Stimulated activated CD4-positive, alpha-beta T cell treated with anti-CD3 and anti-CD28 coated beads, Interleukin-4, amount 100 ng/mL, for 1 hour (primary cell): Measurements from ENCODE around the gene ZNF763.
"Not testable (repeated sequence)": the region's sequence is repeated elsewhere in the genome, so short reads cannot be mapped to it uniquely, and the experiment has no call there.

Experiments
- DNase-seq: peaks from one replicate; pipeline ENCODE4 v3.0.0-alpha.2; 2020

ZNF763 gene

DNA sequence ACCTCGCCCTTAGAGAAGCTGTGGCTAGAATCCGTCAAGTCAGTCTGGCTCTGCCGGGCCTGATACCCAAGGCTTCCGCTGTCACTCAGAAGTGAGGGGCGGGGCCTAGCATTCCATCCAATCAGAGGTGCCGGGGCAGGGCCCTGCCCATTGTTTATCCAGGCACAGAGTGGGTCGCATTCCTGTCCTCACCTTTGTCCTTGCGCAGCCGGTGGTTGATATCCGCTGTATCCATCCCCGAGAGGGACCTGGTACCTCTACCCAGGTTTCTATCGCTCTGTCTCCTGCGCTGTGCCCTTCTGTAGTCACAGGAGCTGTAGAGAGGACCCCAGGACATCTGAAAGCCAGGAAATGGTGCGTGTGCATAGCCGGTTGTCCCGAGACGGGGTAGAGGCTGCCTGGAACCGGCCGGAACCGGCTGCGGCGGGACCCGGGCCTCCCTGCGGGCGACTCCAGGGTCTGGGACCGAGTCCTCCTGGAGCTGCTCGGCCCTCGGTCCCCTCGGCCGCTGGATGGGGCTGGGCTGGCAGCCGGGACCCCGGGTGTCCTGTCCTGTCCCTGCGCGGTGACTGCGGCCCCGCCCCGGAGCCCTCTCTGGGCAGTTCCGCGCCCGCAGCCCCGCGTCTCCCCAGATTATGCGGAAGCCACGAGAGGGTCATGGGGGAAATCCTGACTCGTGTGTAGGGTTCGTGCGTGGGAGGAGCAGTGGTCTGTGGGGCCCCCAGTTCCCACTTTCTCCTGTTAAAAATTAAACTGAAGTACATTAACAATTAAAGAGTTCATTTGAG lies at the start of gene ZNF763:
Gene ZNF763 (plus strand): TSS at position 183 of the 788 bp plus-strand sequence. CDS start 169 bp downstream, at position 352.
- DNase-seq: peak; percentile 87

GRCh38 chr19:11921852-11922495 lies 42.9 kb upstream of the ZNF763 start:
- no peak for DNase-seq

DNA sequence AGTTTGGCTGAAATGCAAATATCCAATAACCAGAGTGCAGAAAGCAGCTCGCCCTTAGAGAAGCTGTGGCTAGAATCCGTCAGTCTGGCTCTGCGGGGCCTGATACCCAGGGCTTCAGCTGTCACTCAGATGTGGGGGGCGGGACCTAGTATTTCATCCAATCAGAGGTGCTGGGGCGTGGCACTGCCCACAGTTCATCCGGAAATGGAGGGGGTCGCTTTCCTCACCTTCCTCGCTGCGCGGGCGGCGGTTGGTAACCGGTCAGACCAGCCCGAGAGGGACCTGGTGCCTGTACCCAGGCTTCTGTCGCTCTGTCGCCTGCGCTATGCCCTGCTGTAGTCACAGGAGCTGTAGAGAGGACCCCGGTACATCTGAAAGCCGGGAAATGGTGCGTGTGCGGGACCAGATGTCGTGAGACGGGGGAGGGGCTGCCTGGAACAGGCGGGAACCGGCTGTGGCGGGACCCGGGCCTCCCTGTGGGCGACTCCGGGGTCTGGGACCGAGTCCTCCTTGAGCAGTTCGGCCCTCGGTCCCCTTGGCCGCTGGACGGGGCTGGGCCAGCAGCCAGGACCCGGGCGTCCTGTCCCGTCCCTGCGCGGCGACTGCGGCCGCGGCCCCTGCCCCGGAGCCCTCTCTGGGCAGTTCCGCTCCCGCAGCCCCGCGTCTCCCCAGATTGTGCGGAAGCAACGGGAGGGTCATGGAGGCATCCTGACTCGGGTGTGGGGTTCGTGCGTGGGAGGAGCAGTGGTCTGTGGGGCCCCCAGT lies 39.8 kb upstream of the ZNF763 start, which contains the start of gene ZNF700:
Gene ZNF700 (plus strand): TSS at position 222 of the 765 bp plus-strand sequence. CDS start 104 bp downstream, at position 326.
- peak; percentile 91 for DNase-seq

- not testable (repeated sequence) for DNase-seq
Observed at GRCh38 chr19:11925651-11926187, 39.1 kb upstream of the ZNF763 start.

DNA sequence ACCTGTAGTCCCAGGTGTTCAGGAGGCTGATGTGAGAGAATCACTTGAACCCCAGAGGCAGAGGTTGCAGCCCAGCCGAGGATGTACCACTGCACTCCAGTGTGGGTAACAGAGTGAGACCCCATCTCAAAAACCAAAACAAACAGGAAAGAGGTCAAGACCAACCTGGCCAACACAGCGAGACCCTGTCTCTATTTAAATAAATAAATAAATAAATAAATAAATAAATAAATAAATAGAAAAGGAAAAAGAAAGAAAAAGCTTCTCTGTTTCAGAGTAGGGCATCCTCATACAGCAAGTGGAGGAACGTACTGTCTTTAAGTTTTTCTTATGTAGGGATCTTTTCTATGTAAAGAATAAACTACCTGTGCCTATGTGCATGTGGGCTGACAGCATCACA lies 37.6 kb upstream of the ZNF763 start:
- no peak for DNase-seq

- no peak for DNase-seq
Observed at GRCh38 chr19:11931051-11931450, 33.8 kb upstream of the ZNF763 start.

GRCh38 chr19:11931513-11931912 lies 33.3 kb upstream of the ZNF763 start:
- DNase-seq: no peak

DNA sequence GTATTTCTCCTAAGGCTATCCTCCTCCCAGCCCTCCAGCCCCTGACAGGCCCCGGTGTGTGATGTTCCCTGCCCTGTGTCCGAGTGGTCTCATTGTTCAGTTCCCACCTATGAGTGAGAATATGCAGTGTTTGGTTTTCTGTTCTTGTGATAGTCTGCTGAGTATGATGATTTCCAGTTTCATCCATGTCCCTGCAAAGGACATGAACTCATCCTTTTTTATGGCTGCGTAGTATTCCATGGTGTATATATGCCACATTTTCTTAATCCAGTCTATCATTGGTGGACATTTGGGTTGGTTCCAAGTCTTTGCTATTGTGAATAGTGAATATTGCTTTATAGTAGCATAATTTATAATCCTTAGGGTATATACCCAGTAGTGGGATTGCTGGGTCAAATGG lies 29.0 kb upstream of the ZNF763 start:
- DNase-seq: not testable (repeated sequence)

GRCh38 chr19:11938383-11938782 lies 26.5 kb upstream of the ZNF763 start:
- DNase-seq: not testable (repeated sequence)

GRCh38 chr19:11941361-11941887 lies 23.4 kb upstream of the ZNF763 start:
- DNase-seq: not testable (repeated sequence)

DNA sequence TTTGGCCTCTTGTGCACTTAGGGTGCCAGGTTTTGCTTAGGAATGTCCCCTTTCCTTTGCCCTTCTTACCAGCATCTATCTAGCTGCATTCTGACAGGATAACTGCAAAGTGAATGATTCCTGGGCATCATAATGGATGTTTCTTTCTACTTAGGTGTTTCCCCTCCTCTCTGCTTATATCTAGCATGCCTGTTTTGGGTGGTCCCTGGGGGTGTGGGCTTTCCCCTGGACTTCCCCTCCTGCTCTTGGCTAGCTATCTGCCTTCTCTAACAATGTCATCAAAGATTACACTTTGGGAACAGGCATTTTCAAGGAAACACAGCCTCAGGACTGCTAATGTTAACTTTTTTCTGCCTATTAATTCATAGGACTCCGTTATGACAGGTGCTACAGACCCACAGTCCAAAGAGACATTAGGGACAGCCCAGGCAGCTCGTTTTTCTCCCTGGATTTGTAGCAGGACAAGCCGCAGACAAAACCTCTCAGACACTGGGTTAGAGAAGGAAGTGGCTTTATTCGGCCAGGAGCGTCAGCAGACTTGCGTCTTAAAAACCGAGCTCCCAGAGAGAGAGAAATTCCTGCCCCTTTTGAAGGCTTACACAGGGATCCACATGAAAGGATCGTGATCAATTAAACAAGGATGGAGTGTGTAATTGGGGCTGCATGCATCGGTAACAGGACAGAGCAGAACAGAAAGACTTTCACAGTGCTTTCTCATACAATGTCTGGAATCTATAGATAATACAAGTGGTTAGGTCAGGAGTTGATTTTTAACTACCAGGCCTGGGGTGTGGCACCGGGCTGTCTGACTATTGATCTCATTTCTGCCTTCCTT lies 22.6 kb upstream of the ZNF763 start:
- no peak for DNase-seq

DNA sequence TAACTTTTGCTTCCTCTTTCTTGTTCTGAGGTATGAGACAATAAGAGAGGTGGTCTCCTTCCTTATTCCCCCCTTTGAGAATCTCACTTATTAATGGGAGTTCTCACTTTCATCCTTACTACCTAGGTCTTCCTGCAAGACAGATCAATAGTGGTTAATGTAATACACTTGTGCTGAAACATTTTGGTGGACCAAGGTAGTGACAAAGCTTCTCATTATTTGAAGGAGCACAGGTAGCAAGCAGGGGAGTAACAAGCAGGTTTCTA lies 22.1 kb upstream of the ZNF763 start:
- no peak for DNase-seq

DNA sequence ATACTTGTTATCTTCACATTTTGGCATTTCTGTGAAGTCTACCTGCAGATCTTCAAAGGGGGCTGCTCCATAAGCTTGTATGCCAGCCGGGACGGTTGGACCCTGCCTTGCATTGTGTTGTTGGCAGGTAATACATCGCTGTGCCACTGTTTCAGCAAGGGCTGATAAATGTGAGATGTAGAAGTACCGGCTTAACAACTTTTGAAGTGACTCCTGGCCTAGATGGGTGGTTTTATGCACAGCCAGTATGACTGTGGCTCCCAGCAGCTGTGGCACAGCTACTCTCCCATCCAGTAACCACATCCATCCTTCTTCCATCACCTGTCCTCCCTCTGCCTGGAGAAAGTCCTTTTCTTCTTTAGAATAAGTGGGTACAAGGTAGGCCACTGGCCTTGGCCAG lies 20.2 kb upstream of the ZNF763 start:
- DNase-seq: no peak

GRCh38 chr19:11948646-11949045 lies 16.2 kb upstream of the ZNF763 start:
- DNase-seq: no peak

DNA sequence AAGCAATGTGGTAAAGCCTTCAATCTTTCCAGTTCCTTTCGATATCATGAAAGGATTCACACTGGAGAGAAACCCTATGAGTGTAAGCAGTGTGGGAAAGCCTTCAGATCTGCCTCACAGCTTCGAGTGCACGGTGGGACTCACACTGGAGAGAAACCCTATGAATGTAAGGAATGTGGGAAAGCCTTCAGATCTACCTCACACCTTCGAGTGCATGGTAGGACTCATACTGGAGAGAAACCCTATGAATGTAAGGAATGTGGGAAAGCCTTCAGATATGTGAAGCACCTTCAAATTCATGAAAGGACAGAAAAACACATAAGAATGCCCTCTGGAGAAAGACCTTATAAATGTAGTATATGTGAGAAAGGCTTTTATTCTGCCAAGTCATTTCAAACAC lies 15.6 kb upstream of the ZNF763 start:
- no peak for DNase-seq

GRCh38 chr19:11949614-11950080 lies 15.2 kb upstream of the ZNF763 start:
- DNase-seq: not testable (repeated sequence)

- no peak for DNase-seq
Observed at GRCh38 chr19:11950312-11950711, 14.5 kb upstream of the ZNF763 start.

DNA sequence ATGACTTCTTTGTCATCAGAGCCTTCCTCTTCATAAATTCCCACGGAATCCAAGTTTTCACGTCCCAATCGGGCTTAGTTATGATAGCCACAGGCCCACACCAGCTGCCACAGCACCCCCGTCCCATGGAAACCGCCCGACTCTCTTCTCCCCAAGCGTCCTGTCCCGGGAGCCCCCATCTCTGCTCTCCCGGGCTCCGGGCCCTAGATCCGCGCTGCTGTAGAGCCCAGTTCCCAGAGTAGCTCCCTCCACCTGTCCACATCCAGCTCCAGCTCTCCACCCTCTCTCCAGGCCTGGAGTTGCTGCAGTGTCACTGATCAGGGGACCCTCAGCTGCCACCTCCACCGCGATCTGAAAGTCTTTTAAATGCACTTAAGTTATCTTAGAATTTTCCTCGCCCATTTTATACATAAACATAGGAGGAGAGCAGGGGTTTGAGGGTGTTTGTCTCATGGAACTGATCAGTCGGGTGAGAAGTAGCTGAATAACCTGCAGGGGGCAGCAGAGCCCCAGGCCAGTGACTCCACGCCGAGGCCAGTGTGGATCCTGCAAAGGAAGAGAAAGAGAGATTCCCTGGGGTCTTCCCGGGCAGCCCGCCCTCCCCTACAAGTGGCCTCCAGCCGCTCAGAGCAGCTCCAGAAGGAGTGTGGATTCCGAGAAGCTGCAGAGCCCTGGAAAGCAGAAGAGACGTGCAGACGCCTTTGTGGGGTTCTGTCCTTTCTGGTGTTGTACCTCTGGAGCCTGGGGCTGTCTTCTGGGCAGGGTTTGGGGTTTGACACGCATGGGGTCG lies 1.1 kb upstream of the ZNF763 start:
- peak; percentile 76 for DNase-seq

- DNase-seq: peak; percentile 6
Observed at GRCh38 chr19:11964496-11964857, 363 bp upstream of the ZNF763 start.

- no peak for DNase-seq
Observed at GRCh38 chr19:11970174-11970573, 5.3 kb downstream of the ZNF763 start.

GRCh38 chr19:11971041-11971440 lies 6.2 kb downstream of the ZNF763 start:
- no peak for DNase-seq
